GM21360 (cell line): ENCODE measurements around the gene PLEKHA6.

Experiments used
- ATAC-seq: cut with Tn5 transposase; IDR thresholded peaks from one replicate; pipeline ENCODE4 v1.9.1; 2021; ENCODE audit warnings: mild to moderate bottlenecking, moderate library complexity; ENCODE audit not compliant: unreplicated experiment

The PLEKHA6 gene

GRCh38 chr1:204263254-204263910, 96.3 kb downstream of the PLEKHA6 start:
- ATAC-seq: no peak

DNA sequence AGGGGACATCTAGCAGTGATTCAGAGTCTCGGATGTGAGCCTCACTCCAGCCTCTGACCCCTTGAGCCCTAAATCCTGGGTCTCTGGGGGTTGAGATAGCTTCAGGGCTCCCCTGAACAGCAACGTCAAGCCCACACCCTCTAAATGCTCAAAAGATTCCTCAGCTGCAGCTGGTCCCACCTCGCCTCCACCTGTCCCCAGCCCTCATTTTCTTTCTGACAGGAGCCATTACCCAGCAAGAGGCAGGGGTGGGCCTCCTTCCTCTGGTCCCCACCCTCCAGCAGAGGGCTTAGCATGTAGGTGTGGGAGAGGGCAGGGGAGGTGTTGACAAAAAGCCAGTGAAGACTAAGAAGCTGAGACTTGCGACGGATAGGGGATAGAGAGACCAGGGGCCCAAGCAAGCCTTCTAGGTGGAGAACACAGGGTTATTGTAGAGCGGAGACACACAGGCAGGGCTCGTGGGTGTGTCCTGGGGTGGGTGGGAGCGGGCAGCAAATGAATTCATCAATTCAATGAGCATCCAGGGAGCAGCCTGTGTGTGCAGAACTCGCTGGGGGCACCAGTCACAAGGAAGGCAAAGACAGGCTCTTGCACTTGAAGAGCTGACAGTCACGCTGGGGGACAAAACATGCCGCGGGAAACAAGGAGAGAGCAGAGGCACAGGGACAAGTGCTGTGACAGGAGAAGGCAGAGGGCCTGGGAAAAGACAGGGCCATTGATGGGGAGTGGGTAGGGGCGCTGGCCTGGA, 97.0 kb downstream of the PLEKHA6 start:
- ATAC-seq: no peak

GRCh38 chr1:204261746-204262505, 97.8 kb downstream of the PLEKHA6 start:
- ATAC-seq: no peak

GRCh38 chr1:204261266-204261665, 98.5 kb downstream of the PLEKHA6 start:
- ATAC-seq: no peak

DNA sequence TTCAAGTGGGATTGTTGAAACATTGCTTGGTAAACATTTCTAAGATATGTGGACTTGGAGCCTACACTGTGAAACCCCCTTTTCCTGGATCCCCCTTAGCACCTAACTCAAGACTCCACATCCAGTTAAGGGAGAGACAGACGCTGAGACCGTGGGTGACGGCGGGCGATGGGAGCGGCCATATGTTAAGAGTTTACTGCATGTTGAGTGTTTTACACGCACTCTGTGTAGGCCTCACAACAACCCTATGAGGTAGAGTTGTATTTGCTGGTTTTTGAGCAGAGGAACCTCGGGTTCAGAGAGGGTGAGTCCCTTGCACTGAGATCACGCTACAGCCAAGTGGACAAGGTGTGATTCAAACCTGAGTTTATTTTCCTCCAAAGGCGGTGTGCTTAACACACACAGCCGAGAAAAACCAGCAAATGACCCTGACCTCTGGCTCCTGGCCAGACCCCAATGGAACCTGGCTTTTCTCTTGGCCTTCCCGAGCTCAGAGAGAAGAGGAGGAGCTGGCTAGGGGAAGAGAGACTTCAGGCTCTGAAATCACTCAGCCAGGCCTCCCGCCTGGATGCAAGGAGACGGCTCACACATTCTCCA, 99.0 kb downstream of the PLEKHA6 start:
- no peak for ATAC-seq

- no peak for ATAC-seq
These were observed 99.9 kb downstream of the PLEKHA6 start for GRCh38 chr1:204259782-204260181.

DNA sequence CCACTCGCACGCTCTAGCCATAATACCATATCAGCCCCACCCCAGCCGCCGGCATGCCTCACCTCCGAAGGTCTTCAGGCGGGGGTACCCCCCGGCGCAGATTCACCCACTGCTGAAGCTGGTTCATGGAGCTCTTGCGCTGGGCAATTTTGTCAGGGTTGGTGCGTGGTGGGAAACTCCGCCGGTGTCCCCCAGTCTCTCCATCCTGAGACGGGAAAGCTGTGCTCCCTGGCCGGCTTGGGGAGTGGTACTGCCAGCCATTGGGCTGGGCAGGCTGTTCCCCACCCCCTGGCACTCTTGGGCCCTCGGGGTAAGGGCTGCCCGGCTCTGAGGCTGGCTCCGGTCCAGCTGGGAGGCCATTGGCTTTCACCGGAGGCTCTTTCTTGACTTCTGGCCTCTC, 100.5 kb downstream of the PLEKHA6 start:
- no peak for ATAC-seq

- ATAC-seq: no peak
These were observed 101.3 kb downstream of the PLEKHA6 start for GRCh38 chr1:204258213-204259115.

- ATAC-seq: no peak
These were observed 102.3 kb downstream of the PLEKHA6 start for GRCh38 chr1:204257446-204257845.

DNA sequence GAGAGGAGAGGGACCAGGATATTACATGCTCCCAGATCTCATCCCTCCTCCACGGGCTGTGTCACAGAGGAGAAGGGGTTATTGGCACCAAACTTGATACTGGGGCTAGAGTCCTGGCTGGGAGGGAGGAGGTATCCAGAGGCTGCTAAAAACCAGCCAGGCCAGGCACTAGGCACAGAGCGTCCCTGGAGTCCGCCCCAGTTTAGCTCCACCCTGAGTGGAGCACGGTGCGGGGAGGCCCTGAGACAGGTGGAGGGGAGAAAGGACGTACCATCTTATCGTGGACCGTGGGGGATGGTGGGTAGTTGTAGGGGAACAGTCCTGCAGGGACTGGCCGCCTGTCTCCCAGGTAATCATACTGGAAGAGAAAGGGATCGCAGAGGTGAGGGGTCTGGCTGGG, 103.2 kb downstream of the PLEKHA6 start:
- no peak for ATAC-seq

DNA sequence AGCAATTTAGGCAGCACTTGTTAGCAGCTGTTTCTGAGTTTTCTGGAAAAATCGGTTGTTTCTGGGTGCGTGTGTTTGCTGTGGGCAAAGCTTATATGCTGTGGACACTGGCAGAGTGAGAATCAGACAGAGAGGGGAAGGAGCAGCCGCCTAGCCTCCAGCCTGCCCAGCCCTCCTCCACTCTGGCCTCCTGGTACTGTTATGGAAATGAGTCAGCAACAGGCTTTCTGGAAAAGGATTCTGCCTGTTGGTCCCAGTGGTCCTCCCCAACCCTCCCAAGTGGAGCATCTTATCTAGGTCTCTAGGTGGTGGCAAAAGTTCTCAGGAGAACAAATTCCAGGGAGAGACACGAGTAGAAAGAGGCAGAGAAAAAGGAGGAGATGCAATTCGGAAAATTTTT, 103.8 kb downstream of the PLEKHA6 start:
- ATAC-seq: no peak

- no peak for ATAC-seq
These were observed 104.5 kb downstream of the PLEKHA6 start for GRCh38 chr1:204255225-204255624.

GRCh38 chr1:204254031-204254661, 105.6 kb downstream of the PLEKHA6 start:
- no peak for ATAC-seq

GRCh38 chr1:204251926-204252689, 107.6 kb downstream of the PLEKHA6 start:
- no peak for ATAC-seq

DNA sequence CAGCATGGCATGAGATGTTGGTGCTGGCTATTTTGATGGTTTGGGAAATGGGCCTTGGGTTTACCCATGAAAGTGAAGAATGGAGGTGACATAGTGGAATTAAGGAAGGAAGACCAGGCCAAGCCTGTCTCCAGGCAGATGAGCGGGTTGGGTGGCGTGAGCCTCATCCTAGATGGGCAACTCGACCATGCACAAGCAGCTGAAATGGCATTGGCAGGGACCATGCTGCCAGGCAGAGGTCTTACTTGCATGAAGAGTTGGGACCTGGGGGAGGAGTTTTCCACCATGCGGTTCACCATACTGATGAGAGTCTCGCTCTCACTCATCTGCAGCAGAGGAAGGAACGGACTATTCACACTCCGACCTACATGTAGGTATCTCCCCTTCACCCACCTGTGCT, 108.4 kb downstream of the PLEKHA6 start:
- no peak for ATAC-seq

- no peak for ATAC-seq
These were observed 109.2 kb downstream of the PLEKHA6 start for GRCh38 chr1:204250428-204251030.

DNA sequence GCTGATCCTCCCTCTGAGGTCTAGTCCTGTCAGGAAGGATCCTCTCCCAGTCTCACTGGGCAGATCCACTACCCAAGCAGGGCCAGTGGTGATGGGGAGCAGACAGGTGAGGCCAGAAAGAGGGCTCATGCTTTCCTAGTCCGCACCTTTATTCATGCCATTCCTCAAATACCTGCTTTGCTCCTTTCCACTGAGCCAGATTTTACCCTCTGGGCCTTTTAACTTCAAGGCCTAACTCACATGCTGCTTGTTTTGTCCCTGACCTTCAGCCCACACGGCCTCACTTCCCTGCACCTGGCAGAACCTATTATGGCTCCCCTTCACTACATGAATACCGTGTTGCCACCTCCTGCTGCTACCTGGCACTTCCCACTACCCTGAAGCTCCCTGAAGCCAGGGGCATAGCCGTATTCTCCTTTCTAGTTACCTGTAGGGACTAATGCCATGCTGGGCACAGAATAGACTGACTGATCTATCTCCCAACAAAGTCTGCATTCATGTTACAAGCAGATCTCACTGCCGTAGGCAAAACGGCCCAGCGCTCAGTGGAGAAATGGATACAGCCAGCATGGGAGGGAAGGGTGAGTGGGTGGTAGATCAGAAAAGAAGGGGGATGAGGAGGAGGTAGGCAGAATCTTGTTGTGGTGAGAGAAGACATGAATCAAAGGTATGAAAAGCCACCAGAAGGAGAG, 109.8 kb downstream of the PLEKHA6 start:
- ATAC-seq: no peak

DNA sequence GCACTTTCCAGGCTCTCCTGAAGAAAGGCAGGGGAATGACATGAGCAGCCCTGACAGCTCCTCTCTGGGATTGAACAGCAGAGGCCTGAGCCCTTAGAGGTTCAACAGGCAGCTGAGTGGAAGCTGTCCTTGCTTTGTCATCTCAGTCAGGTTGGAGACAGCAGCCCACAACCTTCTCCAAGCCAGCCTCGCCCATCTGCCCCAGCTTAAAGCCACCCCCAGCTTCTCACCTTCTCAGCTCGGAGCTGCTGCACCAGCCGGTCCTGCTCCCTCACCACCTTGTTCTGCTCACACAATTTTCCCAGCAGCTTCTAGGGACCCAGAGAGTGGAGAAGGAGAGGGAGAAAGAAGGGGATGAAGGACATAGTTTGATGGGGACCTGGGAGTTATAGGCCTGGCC, 110.8 kb downstream of the PLEKHA6 start:
- ATAC-seq: no peak
